ENCODE results near the gene ITM2C. TPM values are rescaled to one million over a fixed set of nuclear protein-coding genes. Genes with fewer than 3 reads are reported as not detected.
A peak's percentile ranks its signal among the peaks of the same experiment; 100 is the strongest.

ITM2C gene, protein sequence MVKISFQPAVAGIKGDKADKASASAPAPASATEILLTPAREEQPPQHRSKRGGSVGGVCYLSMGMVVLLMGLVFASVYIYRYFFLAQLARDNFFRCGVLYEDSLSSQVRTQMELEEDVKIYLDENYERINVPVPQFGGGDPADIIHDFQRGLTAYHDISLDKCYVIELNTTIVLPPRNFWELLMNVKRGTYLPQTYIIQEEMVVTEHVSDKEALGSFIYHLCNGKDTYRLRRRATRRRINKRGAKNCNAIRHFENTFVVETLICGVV
- total RNA-seq, result 38.7 and 69.9 TPM in 2 replicates

GRCh38 chr2:230864605-230865306, at the start of gene ITM2C:
ITM2C (plus strand) TSS chr2:230864942; CDS start chr2:230865026, 84 bp downstream.
- DNase-seq, result peak; percentile 24

DNA sequence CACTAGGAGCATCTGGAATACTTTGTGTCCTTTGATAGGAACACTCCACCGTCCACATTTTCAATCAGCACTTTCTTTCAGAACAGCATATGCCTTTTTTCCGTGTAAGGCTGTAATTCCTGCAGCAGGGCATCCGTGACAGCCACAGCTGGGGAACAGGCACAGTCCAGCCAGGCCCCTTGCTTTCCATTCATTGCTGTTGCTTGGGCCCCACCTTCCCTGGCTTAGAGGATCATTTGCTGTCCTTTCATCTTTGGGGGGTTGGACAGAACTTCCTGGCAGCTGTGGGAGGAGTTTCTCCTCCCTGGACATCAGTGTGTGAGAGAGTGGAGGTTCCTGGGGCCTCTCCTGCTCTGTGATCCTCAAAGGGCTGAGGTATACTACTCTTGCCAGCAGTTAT, 49.7 kb upstream of the ITM2C start:
- no peak for DNase-seq

GRCh38 chr2:230816735-230817134, 48.0 kb upstream of the ITM2C start:
- no peak for DNase-seq

DNA sequence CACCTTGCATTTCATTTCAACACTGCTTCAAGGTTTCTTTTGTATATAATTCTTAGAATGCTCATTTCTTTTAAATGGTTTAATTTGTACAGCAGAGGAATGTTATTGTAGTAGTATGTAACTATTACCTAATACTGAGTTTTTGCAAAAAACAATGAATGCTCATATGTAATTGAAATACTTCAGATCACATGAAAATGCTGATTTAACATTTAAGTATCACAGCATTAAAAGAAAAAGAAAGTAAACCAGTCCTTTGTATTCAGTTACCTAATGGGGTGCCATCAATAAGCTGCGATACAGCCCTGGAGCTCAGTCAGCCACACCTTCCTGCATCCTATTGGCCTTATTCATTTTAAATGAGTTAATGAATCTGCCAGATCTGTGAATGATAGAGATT, 45.3 kb upstream of the ITM2C start:
- DNase-seq, result no peak

GRCh38 chr2:230821261-230821990, 43.3 kb upstream of the ITM2C start:
- DNase-seq, result no peak

DNA sequence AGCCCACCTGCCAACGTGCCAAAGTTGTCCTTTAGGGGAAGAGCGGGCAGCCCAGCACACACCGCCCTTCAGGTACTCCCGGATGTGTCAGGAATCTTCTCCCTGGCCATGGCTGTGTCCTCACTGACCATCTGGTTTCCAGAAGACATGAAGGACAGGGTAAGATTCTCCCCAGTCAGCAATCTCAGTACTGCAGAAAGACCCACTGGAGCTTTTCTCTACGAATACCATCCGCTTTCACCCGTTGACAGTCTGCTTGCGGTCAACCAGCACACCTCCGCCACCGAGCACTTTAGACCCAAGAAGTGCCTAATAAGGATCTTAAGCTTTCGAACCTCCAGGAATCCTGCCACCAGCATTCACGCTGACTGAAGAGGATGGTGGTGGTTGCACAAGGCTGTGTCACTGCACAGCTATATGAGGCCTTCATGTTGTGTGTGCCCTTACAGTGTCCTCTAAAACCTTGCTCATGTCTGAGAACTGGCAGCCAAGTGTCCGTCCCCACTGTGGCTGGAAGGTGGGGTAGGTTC, 42.7 kb upstream of the ITM2C start:
- DNase-seq, result no peak

DNA sequence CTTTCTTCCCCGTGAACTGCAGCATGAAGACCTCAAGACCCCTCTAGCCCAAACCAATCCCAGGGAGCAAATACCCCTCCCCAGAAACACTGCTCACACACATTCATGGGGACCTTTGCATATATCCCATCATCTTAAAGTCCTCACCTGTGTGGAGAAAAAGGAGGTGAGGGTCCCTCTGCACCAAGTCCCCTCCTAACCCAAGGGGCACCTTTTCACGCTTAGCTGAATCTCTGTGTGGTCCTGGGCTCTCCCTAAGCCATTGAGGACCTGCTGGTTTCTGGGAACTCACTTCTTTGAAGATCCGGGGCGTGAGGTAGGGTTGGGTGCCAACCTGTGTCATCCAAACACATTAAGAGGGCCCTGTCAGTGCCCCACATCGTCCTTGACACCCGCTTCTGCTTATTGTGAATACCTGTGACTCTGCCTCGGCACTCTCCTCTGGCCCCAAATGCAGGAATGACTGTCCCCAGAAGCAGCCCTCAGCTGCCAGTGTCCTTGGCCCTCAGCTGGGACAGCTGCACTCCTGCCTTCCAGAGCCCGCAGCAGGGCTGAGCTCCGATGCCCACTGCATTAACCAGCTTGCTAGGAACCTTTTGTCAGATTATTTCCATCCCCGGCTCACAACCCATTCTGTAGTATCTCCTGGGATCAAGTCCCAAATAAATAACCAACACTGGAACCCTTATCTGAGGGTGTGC, 41.3 kb upstream of the ITM2C start:
- no peak for DNase-seq

- peak; percentile 89 for DNase-seq
These were observed 40.2 kb upstream of the ITM2C start for GRCh38 chr2:230824406-230824978.

GRCh38 chr2:230825354-230825753, 39.4 kb upstream of the ITM2C start:
- DNase-seq, result no peak

DNA sequence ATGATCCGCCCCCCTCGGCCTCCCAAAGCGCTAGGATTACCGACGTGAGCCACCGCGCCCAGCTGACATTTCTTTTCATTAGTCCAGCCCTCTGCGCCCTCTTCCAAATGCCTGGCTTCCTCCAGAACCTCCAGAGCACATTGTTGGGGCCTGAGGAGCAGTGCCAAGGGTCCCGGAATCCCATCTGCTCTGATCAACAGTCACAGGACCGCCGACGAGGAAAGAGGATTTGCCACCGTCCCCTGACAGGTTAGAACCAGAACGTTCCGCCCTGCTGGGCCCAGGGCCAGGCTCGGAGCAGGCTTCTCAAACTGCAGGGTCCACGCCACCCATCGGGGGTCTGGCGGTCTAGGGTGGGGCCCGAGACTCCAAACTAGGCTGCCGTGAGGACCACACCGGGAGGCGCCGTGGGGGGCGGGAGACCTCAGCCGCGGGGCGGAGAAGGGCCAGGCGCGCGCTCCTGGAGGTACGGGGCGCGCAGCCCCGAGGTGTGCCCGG, 36.9 kb upstream of the ITM2C start:
- no peak for DNase-seq

- no peak for DNase-seq
These were observed 36.3 kb upstream of the ITM2C start for GRCh38 chr2:230828272-230828961.

DNA sequence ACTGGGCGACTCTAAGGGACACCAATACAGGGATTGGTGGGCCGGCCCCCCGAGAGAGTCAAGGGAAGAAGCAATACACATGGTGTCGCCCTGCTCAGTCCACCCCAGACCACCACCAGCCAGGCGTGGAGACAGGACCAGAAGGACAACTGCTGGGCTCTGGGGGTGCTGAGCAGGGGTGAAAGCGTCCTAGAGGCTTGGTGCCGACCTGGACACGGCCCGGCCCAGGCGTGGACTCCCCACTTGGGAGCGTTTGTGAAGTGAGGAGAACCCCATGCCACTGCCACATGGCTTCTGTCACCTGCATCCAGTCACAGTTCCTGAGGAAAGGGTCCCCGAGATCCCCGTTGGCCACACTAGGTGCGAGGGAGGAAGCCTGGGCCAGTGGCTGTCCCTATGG, 35.4 kb upstream of the ITM2C start:
- no peak for DNase-seq

DNA sequence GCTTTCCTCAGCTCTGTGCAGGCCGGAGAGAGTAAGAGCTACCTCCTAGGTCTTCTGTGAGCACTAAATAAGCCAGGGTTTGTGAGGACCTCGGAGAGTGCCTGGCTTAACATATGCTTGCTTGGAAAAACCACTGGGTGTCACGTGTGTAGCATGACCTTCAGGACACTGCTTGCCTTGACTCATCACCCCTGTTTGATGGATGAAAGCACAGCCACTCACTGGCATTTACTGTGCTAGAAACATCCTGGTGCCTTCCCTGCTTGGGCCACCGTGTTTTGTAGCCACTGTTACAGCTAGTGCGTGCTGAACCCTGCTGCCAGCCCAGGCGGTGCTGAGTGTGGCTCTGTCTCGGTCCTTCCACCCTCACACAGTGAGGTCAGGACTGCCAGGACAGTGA, 34.8 kb upstream of the ITM2C start:
- DNase-seq, result no peak

DNA sequence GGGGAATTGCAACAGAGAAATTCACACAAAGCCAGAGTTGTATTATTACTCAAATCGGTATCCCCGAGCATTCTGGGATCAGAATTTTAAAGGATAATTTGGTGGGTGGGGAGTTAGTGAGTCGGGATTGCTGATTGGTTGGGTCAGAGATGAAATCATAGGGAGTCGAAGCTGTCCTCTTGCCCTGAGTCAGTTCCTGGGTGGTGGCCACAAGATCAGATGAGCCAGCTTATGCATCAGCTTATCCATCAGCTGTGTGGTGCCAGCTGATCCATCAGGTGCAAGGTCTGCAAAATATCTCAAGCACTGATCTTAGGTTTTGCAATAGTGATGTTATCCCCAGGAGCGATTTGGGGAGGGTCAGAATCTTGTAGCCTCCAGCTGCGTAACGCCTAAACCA, 34.3 kb upstream of the ITM2C start:
- DNase-seq, result no peak

DNA sequence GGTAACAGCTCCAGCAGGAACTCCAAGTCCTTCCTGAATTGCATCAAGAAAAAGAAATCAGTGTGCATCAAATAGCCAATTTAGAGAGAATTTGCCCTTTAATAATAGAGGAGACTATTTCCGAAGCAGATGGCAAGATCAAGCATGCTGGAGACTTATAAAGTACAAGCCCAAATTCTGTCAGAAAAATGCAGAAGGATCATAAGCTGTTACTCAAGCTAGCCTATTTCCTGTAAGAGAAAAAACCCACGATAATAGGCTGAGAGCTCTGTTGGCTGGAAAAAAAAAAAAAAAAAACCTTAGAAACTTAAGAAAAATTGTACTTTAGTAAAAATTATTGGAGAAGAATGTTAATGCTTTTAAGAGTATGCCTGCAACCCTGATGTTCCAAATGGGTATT, 24.4 kb upstream of the ITM2C start:
- DNase-seq, result no peak

GRCh38 chr2:230842473-230842872, 22.3 kb upstream of the ITM2C start:
- no peak for DNase-seq

GRCh38 chr2:230843132-230843531, 21.6 kb upstream of the ITM2C start:
- DNase-seq, result no peak

GRCh38 chr2:230846360-230846759, 18.4 kb upstream of the ITM2C start:
- DNase-seq, result no peak

- DNase-seq, result peak; percentile 88
These were observed 16.8 kb upstream of the ITM2C start for GRCh38 chr2:230847883-230848388.

DNA sequence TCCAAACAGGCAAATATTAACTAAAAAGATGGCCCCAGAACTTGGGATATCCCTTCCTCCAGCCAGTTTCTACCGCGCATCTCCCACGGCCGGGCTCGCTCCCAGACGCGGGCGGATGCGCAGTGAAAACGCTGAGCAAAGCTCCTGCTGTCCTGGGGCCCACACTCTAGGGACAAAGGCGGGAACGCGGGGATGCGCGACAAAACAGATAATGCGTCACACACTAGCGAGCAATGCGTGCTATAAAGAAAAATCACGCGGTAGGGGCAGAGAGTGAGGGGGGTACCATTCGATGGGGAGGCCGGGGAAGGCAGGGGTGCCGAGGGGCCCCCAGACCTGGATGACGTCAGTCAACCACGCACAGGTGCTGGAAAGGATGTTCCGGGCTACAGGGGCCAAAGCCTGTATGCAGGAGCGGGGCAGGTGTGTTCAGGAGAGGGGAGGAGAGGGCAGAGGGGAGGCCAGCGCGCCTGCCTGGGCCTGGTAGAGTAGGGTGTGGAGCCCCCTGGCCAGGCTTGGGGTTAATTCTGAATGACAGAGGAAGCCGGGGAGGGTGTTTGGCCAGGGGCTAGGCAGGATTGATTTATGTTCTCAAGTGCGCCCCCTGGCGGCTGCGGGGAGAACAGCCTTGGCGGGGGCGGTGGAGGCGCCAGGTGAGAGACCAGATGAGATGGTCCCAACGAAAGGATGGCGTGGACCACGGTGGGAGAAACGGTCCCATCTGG, 14.9 kb upstream of the ITM2C start:
- peak; percentile 60 for DNase-seq

DNA sequence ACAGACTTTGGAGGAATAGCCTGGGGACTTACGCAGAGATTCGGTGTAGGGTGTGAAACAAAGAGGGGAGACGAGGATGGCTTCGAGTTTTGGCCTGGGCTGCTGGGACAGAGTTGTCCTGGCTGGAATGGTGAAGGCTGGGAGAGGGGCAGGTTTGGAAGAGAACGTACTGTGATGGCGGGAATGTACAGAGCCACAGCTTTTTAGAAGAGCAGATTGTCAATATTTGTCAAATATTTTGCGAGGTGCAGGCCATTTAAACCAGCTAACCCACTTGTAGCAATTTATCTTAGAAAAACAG, 14.4 kb upstream of the ITM2C start:
- DNase-seq, result no peak
